BJ (cell line): ENCODE data around the gene ZDHHC11. TPM values are rescaled to one million over a fixed set of nuclear protein-coding genes. Genes with fewer than 3 reads are reported as not detected.

ENCODE experiments used
- CTCF ChIA-PET: fragments of 350-600 bp; formaldehyde crosslinking; extraction: SDS; loops from one replicate; lab custom pipeline; 2021; ENCODE audit warnings: antibody characterized with exemption, inconsistent platforms; lab: Yijun Ruan, JAX
- POLR2A ChIA-PET: fragments of 300-600 bp; sonication (Branson Sonifier 250); formaldehyde crosslinking; extraction: SDS; loops from one replicate; lab custom pipeline; 2021; ENCODE audit warnings: antibody characterized with exemption; lab: Charles Lee
- DNase-seq: peaks from one replicate; pipeline ENCODE4 v3.0.0-alpha.2; 2011; ENCODE audit warnings: low read depth
- H3K27me3 ChIP-seq: 2 replicates; pipeline ENCODE4 v1.6.0; 2011; ENCODE audit warnings: low read length; ENCODE audit not compliant: control insufficient read depth, insufficient read depth
- H3K36me3 ChIP-seq: 2 replicates; pipeline ENCODE4 v1.5.1; 2011; ENCODE audit warnings: low read length; ENCODE audit not compliant: control insufficient read depth, insufficient read depth
- H3K4me3 ChIP-seq: 2 replicates; pipeline ENCODE4 v1.5.1; 2011; ENCODE audit warnings: low read depth, mild to moderate bottlenecking, control low read depth, low read length
- CTCF ChIP-seq: IDR thresholded peaks from 2 replicates; pipeline ENCODE4 v1.5.1; 2011; ENCODE audit warnings: low read depth, mild to moderate bottlenecking, control low read depth, inconsistent platforms, low read length, moderate library complexity; ENCODE audit not compliant: insufficient read depth
- polyA minus RNA-seq: library from RNA; depleted of rRNA, polyadenylated mRNA; stranded (reverse); fragments of >200 nt; gene quantifications from 2 replicates; pipeline ENCODE4 v1.2.3, GENCODE V29; 2011; rRNA and poly(A)+ RNA removed
- polyA plus RNA-seq: library from polyadenylated mRNA; depleted of rRNA; stranded (reverse); fragments of >200 nt; gene quantifications from 2 replicates; pipeline ENCODE4 v1.2.3, GENCODE V29; 2011; rRNA removed

ZDHHC11 gene
- 0.10 and 0.15 TPM in 2 replicates for polyA plus RNA-seq
- 0.26 and 0.38 TPM in 2 replicates for polyA minus RNA-seq

GRCh38 chr5:850511-851006 lies at the start of gene ZDHHC11:
ZDHHC11 (minus strand) TSS chr5:850986; CDS start chr5:850602, 384 bp downstream.
- Histone ChIP-seq H3K36me3 (no peaks in the 10 kb centered on the region), H3K27me3 (peaks cover 2% of the 10 kb centered on the region), H3K4me3 (no peak within 1 kb of the TSS)
- no peak for TF ChIP-seq CTCF
- ChIA-PET POLR2A (no interaction called here), CTCF (no interaction called here)
- DNase-seq, result no peak

- Histone ChIP-seq H3K36me3 (peaks cover 10% of the 10 kb centered on the region), H3K4me3 (no peak overlapping the region; the same call in 1 of the 2 replicates), H3K27me3 (no peaks in the 10 kb centered on the region)
- TF ChIP-seq CTCF, result no peak
- ChIA-PET CTCF (interaction anchor here (2.0 to 4.0 kb wide), 3 partner anchors 9 to 224 kb away, joined by 7 to 18 read pairs (median 10); no protein-coding TSS in a partner anchor), POLR2A (no interaction called here)
- DNase-seq, result no peak
These were observed 42.9 kb upstream of the ZDHHC11 start for GRCh38 chr5:893711-894110.

GRCh38 chr5:893137-893506 lies 42.3 kb upstream of the ZDHHC11 start:
- peak overlapping the region; percentile 96 for H3K4me3 ChIP-seq
- no peak for DNase-seq
- ChIA-PET CTCF (interaction anchor here (1.8 to 4.0 kb wide), 3 partner anchors 9 to 223 kb away, joined by 7 to 18 read pairs (median 8); no protein-coding TSS in a partner anchor), POLR2A (no interaction called here)
- H3K36me3 ChIP-seq, result peaks cover 14% of the 10 kb centered on the region
- TF ChIP-seq CTCF, result no peak
- H3K27me3 ChIP-seq, result no peaks in the 10 kb centered on the region

GRCh38 chr5:892394-893136 lies 41.8 kb upstream of the ZDHHC11 start, which contains the start of the genes BRD9 and TRIP13:
BRD9 (minus strand) TSS chr5:892801; CDS start chr5:892657, 144 bp downstream.
TRIP13 (plus strand) TSS chr5:892884; CDS start chr5:892999, 115 bp downstream.
- peak; percentile 4 for DNase-seq
- ChIA-PET CTCF (interaction anchor here (1.8 to 4.0 kb wide), 3 partner anchors 10 to 223 kb away, joined by 7 to 18 read pairs (median 8); no protein-coding TSS in a partner anchor), POLR2A (no interaction called here)
- no peak for TF ChIP-seq CTCF
- H3K36me3 ChIP-seq, result peaks cover 17% of the 10 kb centered on the region
- H3K27me3 ChIP-seq, result no peaks in the 10 kb centered on the region
- H3K4me3 ChIP-seq, result peak within 1 kb of the TSS; percentile 96

- POLR2A ChIA-PET, result interaction anchor here (0.6 kb wide), 1 partner anchor 724 kb away, joined by 3 read pairs; no protein-coding TSS in a partner anchor
- H3K36me3 ChIP-seq, result peaks cover 18% of the 10 kb centered on the region
- CTCF ChIA-PET, result interaction anchor here (1.8 to 4.0 kb wide), 3 partner anchors 11 to 222 kb away, joined by 7 to 18 read pairs (median 8); no protein-coding TSS in a partner anchor
- DNase-seq, result no peak
- no peak for TF ChIP-seq CTCF
- peak overlapping the region; percentile 96 for H3K4me3 ChIP-seq
- H3K27me3 ChIP-seq, result no peaks in the 10 kb centered on the region
These were observed 41.1 kb upstream of the ZDHHC11 start for GRCh38 chr5:891837-892393.
